ENCODE results near the gene KIF26B.

KIF26B gene

DNA sequence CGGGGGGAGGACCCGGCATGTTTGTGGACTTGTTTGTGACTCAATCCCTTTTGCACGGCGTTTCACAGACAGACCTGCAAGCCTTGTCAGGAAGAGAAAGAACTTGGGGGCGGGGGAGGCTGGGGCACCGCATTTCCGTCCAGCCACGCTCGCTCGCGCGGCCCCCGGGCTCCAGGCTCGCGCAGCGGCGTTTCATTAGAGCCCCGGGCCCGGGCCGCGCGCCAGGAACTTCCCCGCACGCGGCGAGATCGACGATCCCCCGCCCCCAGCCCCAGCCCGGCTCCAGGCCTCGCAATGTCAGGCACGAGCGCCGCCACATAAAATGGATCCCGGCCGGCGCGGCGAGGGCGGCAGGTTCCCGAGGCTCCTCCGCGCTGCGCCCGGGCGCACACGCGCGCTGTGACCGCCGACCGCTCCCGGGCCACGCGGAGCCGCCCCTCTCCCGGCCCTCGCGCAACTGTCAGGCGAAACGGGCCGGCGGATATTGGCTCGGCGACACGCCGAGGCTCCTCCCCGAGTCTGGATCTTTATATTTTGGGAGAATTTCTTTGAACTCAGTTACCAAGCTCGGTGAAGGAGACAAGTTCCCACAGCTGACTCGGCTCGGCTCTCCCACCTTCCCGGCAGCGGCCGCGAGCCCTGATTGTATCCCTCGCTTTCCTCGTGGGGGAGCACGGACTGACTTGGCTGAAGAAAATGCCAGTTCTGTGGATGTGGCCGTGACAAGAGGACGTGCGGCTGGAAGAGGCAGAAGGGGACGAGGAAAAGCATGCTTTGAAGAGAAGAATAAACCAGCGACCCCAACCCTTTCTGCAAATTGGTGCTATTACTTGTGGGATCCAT, at the start of gene KIF26B:
Gene KIF26B, plus strand, starts transcription at position 557 of the 843 bp plus-strand sequence. CDS start 440 bp downstream, outside the sequence.
- peak; percentile 78 for DNase-seq (ENCODE audit: low read depth)
- TF ChIP-seq CTCF (conservative IDR thresholded peaks at IDR 0.05; ENCODE audit: low read depth, low read length) = peak; percentile 21
- peak within 1 kb of the TSS; percentile 91 for H3K4me3 ChIP-seq (ENCODE audit: low read depth, low read length)

DNA sequence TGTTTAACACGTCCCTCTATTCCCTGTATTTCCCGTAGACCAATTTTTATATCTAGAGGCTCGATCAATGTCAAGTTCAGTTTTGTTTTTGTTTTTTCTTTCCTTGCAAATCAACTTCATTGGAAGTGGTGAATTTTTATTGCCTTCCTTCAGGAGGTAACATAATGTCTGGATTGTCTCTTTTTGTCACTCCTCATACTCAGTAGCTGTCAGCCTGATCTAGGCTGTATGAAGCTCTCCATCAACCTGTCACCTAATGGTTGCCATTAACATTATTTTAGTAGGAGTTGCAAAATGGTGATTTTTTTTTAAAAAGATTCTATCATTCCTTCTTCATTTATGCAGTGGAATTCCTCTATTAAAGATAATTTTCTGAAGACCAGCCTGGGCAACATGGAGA, 49.7 kb upstream of the KIF26B start:
- TF ChIP-seq CTCF (conservative IDR thresholded peaks at IDR 0.05; ENCODE audit: low read depth, low read length) = no peak
- no peak for DNase-seq (ENCODE audit: low read depth)
- no peak overlapping the region for H3K4me3 ChIP-seq (ENCODE audit: low read depth, low read length)

DNA sequence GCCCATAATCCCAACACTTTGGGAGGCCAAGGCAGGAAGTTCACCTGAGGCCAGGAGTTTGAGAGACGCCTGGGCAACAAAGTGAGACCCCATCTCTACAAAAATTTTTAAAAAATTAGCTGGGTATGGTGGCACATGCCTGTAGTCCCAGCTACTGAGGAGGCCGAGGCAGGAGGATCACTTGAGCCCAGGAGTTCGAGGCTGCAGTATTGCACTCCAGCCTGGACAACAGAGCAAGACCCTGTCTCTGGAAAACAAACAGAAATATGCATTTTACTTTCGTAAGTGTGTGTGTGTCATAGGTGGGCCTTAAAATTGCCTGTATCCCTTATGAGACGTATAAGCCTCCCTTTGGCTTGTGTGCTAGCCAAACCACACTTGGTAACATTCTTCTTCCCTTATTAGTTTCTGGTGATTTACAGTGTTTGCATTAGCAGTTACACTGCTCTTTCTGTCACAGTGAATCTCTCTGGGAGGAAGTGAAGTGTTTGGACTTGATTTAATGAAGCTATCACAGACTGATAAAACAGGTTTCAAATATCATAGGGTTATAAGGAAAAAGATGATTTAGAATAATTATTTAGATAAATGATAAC, 48.9 kb upstream of the KIF26B start:
- DNase-seq (ENCODE audit: low read depth) = no peak
- no peak overlapping the region for H3K4me3 ChIP-seq (ENCODE audit: low read depth, low read length)
- TF ChIP-seq CTCF (conservative IDR thresholded peaks at IDR 0.05; ENCODE audit: low read depth, low read length) = no peak

DNA sequence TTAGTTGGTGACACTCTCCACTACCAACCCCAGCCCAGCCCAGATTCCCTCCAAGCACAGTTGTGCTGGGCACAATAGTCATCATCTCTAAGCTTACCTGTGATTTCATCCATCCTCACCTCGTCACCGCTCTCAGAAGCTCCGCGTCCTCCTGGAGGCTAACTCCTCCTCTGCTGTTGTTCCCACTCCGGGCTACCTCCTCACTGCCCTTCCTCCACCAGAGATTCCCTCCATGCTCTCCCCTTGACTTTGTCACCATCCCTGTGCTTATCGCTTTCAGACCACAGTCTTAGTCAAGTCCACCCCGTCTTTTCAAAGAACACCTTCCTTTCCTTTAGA, 47.0 kb upstream of the KIF26B start:
- DNase-seq (ENCODE audit: low read depth) = no peak
- H3K4me3 ChIP-seq (ENCODE audit: low read depth, low read length) = no peak overlapping the region
- TF ChIP-seq CTCF (conservative IDR thresholded peaks at IDR 0.05; ENCODE audit: low read depth, low read length) = no peak

DNA sequence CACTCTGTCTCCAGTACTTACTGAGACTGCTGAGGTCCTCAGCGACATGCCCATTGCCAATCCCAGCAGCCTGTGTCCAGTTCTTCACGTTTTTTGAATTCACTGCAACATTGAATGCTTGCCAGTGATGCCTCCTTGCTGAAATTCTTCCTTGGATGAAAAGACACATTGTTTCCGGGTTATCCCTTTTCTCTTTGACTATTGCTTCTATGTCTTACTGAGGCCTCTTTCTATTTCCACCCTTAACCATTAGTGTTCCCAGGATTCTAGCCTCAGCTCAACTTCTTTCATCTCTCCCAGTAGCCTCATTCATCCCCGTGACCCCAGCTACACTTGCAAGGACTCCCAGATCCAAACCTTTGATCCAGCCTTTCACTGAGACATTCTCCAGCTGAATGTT, 46.5 kb upstream of the KIF26B start:
- no peak for DNase-seq (ENCODE audit: low read depth)
- no peak for TF ChIP-seq CTCF (conservative IDR thresholded peaks at IDR 0.05; ENCODE audit: low read depth, low read length)

GRCh38 chr1:245108909-245109308, 45.9 kb upstream of the KIF26B start:
- DNase-seq (ENCODE audit: low read depth) = no peak
- no peak for TF ChIP-seq CTCF (conservative IDR thresholded peaks at IDR 0.05; ENCODE audit: low read depth, low read length)
- H3K4me3 ChIP-seq (ENCODE audit: low read depth, low read length) = no peak overlapping the region

More for the DNA sequence above, 46.5 kb upstream of the KIF26B start:
- no peak overlapping the region for H3K4me3 ChIP-seq (ENCODE audit: low read depth, low read length)

GRCh38 chr1:245110406-245110805, 44.4 kb upstream of the KIF26B start:
- no peak for TF ChIP-seq CTCF (conservative IDR thresholded peaks at IDR 0.05; ENCODE audit: low read depth, low read length)
- no peak for DNase-seq (ENCODE audit: low read depth)

More at GRCh38 chr1:245110406-245110805, 44.4 kb upstream of the KIF26B start:
- no peak overlapping the region for H3K4me3 ChIP-seq (ENCODE audit: low read depth, low read length)
